ENCODE data around the gene OAT. TPM values are rescaled to one million over a fixed set of nuclear protein-coding genes. Genes with fewer than 3 reads are reported as not detected.

OAT gene
- total RNA-seq, 2 experiments from 2014 or later: 22.4 to 28.0 TPM

GRCh38 chr10:124359336-124359832, 59.3 kb downstream of the OAT start:
- Mint-ChIP-seq H3K4me1 (ENCODE audit: low read depth) (peaks cover 10% of the 10 kb centered on the region), H3K9me3 (ENCODE audit: insufficient read depth) (no peaks in the 10 kb centered on the region), H3K27me3 (ENCODE audit: low read depth) (peaks cover 9% of the 10 kb centered on the region), H3K4me3 (no peak overlapping the region), H3K36me3 (ENCODE audit: low read depth) (no peaks in the 10 kb centered on the region), H3K27ac (no peak overlapping the region)
- CTCF ChIA-PET: no interaction called here
- DNase-seq (no peak), ATAC-seq (no peak)
- POLR2A ChIA-PET: no interaction called here

GRCh38 chr10:124357561-124357885, 61.2 kb downstream of the OAT start:
- Mint-ChIP-seq H3K4me1 (ENCODE audit: low read depth) (peaks cover 13% of the 10 kb centered on the region), H3K36me3 (ENCODE audit: low read depth) (no peaks in the 10 kb centered on the region), H3K27ac (no peak overlapping the region), H3K9me3 (ENCODE audit: insufficient read depth) (no peaks in the 10 kb centered on the region), H3K27me3 (ENCODE audit: low read depth) (peaks cover 8% of the 10 kb centered on the region), H3K4me3 (no peak overlapping the region)
- ChIA-PET POLR2A (interaction anchor here (0.9 kb wide), 1 partner anchor 23 kb away, joined by 3 read pairs; no protein-coding TSS in a partner anchor), CTCF (no interaction called here)
- ATAC-seq: no peak
- DNase-seq: no peak

- no peak overlapping the region for H3K4me3 Mint-ChIP-seq
Observed at GRCh38 chr10:124356701-124357560, 61.8 kb downstream of the OAT start.

GRCh38 chr10:124354411-124355382, 64.0 kb downstream of the OAT start:
- Mint-ChIP-seq H3K36me3 (ENCODE audit: low read depth) (no peaks in the 10 kb centered on the region), H3K4me1 (ENCODE audit: low read depth) (peaks cover 13% of the 10 kb centered on the region), H3K9me3 (ENCODE audit: insufficient read depth) (no peaks in the 10 kb centered on the region), H3K27ac (peak overlapping the region; percentile 72), H3K27me3 (ENCODE audit: low read depth) (peaks cover 7% of the 10 kb centered on the region), H3K4me3 (peak overlapping the region; percentile 80)
- CTCF ChIA-PET: interaction anchor here (1.1 to 1.5 kb wide), 3 partner anchors 34 to 360 kb away, joined by 3 to 7 read pairs (median 3); no protein-coding TSS in a partner anchor
- ATAC-seq: peak; percentile 90
- peak; percentile 46 for DNase-seq
- POLR2A ChIA-PET: no interaction called here

More at GRCh38 chr10:124356701-124357560, 61.8 kb downstream of the OAT start:
- H3K27me3 Mint-ChIP-seq (ENCODE audit: low read depth): peaks cover 7% of the 10 kb centered on the region
- CTCF ChIA-PET: interaction anchor here (1.1 kb wide), 1 partner anchor 32 kb away, joined by 3 read pairs; no protein-coding TSS in a partner anchor
- H3K9me3 Mint-ChIP-seq (ENCODE audit: insufficient read depth): no peaks in the 10 kb centered on the region
- H3K27ac Mint-ChIP-seq: no peak overlapping the region
- peaks cover 13% of the 10 kb centered on the region for H3K4me1 Mint-ChIP-seq (ENCODE audit: low read depth)
- no peaks in the 10 kb centered on the region for H3K36me3 Mint-ChIP-seq (ENCODE audit: low read depth)
- no peak for DNase-seq
- ATAC-seq: no peak
- POLR2A ChIA-PET: no interaction called here

GRCh38 chr10:124353896-124354295, 64.8 kb downstream of the OAT start:
- Mint-ChIP-seq H3K27ac (no peak overlapping the region), H3K9me3 (ENCODE audit: insufficient read depth) (no peaks in the 10 kb centered on the region), H3K4me3 (no peak overlapping the region), H3K36me3 (ENCODE audit: low read depth) (no peaks in the 10 kb centered on the region), H3K4me1 (ENCODE audit: low read depth) (peaks cover 13% of the 10 kb centered on the region), H3K27me3 (ENCODE audit: low read depth) (peaks cover 3% of the 10 kb centered on the region)
- ATAC-seq: no peak
- ChIA-PET POLR2A (no interaction called here), CTCF (interaction anchor here (1.1 kb wide), 1 partner anchor 359 kb away, joined by 3 read pairs; no protein-coding TSS in a partner anchor)
- no peak for DNase-seq

- Mint-ChIP-seq H3K27ac (no peak overlapping the region), H3K9me3 (ENCODE audit: insufficient read depth) (no peaks in the 10 kb centered on the region), H3K27me3 (ENCODE audit: low read depth) (peaks cover 3% of the 10 kb centered on the region), H3K4me3 (no peak overlapping the region), H3K36me3 (ENCODE audit: low read depth) (no peaks in the 10 kb centered on the region), H3K4me1 (ENCODE audit: low read depth) (peaks cover 13% of the 10 kb centered on the region)
- ChIA-PET CTCF (no interaction called here), POLR2A (no interaction called here)
- no peak for ATAC-seq
- DNase-seq: no peak
Observed at GRCh38 chr10:124353091-124353815, 65.5 kb downstream of the OAT start.

GRCh38 chr10:124351481-124352220, 67.1 kb downstream of the OAT start:
- Mint-ChIP-seq H3K9me3 (ENCODE audit: insufficient read depth) (no peaks in the 10 kb centered on the region), H3K4me3 (no peak overlapping the region), H3K4me1 (ENCODE audit: low read depth) (peaks cover 13% of the 10 kb centered on the region), H3K27me3 (ENCODE audit: low read depth) (no peaks in the 10 kb centered on the region), H3K27ac (no peak overlapping the region), H3K36me3 (ENCODE audit: low read depth) (no peaks in the 10 kb centered on the region)
- CTCF ChIA-PET: no interaction called here
- DNase-seq (no peak), ATAC-seq (no peak)
- POLR2A ChIA-PET: no interaction called here

GRCh38 chr10:124350806-124351205, 67.9 kb downstream of the OAT start:
- DNase-seq (no peak), ATAC-seq (no peak)
- Mint-ChIP-seq H3K27me3 (ENCODE audit: low read depth) (no peaks in the 10 kb centered on the region), H3K9me3 (ENCODE audit: insufficient read depth) (no peaks in the 10 kb centered on the region), H3K27ac (no peak overlapping the region), H3K4me1 (ENCODE audit: low read depth) (peaks cover 13% of the 10 kb centered on the region), H3K4me3 (no peak overlapping the region), H3K36me3 (ENCODE audit: low read depth) (no peaks in the 10 kb centered on the region)
- ChIA-PET POLR2A (no interaction called here), CTCF (no interaction called here)

GRCh38 chr10:124349996-124350280, 68.8 kb downstream of the OAT start:
- peaks cover 8% of the 10 kb centered on the region for H3K4me1 Mint-ChIP-seq (ENCODE audit: low read depth)
- no peak for DNase-seq
- no peaks in the 10 kb centered on the region for H3K9me3 Mint-ChIP-seq (ENCODE audit: insufficient read depth)
- H3K27me3 Mint-ChIP-seq (ENCODE audit: low read depth): no peaks in the 10 kb centered on the region
- ChIA-PET CTCF (interaction anchor here (1.4 kb wide), 1 partner anchor 39 kb away, joined by 6 read pairs; no protein-coding TSS in a partner anchor), POLR2A (no interaction called here)
- H3K4me3 Mint-ChIP-seq: no peak overlapping the region
- ATAC-seq: no peak
- no peak overlapping the region for H3K27ac Mint-ChIP-seq
- no peaks in the 10 kb centered on the region for H3K36me3 Mint-ChIP-seq (ENCODE audit: low read depth)

- no peak overlapping the region for H3K27ac Mint-ChIP-seq
- DNase-seq: no peak
- H3K36me3 Mint-ChIP-seq (ENCODE audit: low read depth): no peaks in the 10 kb centered on the region
- ChIA-PET CTCF (interaction anchor here (1.2 to 1.4 kb wide), 2 partner anchors 39 to 40 kb away, joined by 4 to 6 read pairs; no protein-coding TSS in a partner anchor), POLR2A (no interaction called here)
- peaks cover 3% of the 10 kb centered on the region for H3K4me1 Mint-ChIP-seq (ENCODE audit: low read depth)
- H3K27me3 Mint-ChIP-seq (ENCODE audit: low read depth): no peaks in the 10 kb centered on the region
- ATAC-seq: no peak
- H3K9me3 Mint-ChIP-seq (ENCODE audit: insufficient read depth): no peaks in the 10 kb centered on the region
- H3K4me3 Mint-ChIP-seq: no peak overlapping the region
Observed at GRCh38 chr10:124349231-124349995, 69.3 kb downstream of the OAT start.

Measured in activated CD8-positive, alpha-beta T cell treated with anti-CD3 and anti-CD28 coated beads, Interleukin-2, amount 10 ng/mL, durations not matched to agents 7 days and 5 days (primary cell).